ENCODE data around the gene IDE.

DNA sequence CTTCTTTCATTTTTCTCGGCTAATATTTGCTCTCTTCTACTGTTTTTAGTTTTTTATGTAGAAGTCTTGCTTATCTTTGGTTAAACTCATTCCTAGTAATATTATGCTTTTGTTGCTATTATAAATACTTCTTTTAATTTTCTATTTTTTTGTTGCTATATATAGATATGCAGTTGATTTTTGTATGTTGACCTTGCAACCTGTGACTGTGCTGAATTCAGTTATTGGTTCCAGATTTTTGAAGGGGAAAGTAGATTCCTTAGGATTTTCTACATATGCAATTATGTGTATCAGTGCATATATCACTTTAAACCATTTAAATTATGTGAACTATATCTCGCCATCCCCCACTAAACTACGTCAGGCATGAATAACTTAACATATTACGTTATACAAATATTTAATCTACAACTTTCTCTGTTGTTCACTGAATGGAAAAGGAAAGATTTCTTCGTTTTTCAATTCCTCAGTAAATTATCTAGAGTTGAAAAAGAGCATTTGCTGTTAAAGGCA is 71.5 kb downstream of the IDE start:
- TF ChIP-seq YY1 (IDR thresholded peaks at IDR 0.05; ENCODE audit: insufficient read depth, insufficient read length) (no peak), SUZ12 (IDR thresholded peaks at IDR 0.05; ENCODE audit: extremely low read depth, insufficient read depth, insufficient read length) (no peak)

Data from NT2/D1 (cell line).